DND-41 (cell line): ENCODE measurements around the gene YLPM1.

Source experiments
- EZH2 ChIP-seq: IDR thresholded peaks from 3 replicates; pipeline ENCODE4 v1.6.1; 2012; ENCODE audit warnings: borderline replicate concordance, low read depth, mild to moderate bottlenecking, moderate library complexity, low read length, inconsistent platforms; ENCODE audit not compliant: severe bottlenecking
- TF ChIP-seq, protein P1 (sequence below): IDR thresholded peaks from 2 replicates; pipeline ENCODE4 v1.5.1; 2012; ENCODE audit warnings: borderline replicate concordance, low read length, moderate library complexity, mild to moderate bottlenecking; ENCODE audit not compliant: poor library complexity, severe bottlenecking; ENCODE audit errors: extremely low read depth

DNA sequence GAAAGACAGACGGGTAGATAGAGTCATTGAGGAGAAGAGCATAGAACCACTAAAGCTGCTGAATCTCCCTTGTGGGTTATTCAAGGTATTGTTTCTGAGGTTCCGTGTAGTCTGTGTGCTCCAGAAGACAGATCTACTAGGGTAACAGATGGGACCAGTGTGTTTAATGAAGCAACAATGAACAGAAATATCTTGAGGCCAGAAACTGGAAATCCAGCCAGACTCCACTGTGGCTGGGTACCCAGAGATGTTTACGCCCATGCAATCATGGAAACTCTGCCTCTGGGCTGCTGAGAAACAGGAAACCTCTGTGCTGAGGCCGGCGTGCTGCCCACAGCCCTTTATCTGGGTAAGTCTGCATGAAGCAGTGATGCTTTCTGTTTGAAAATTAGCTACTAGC is 104.6 kb downstream of the YLPM1 start:
- TF ChIP-seq EZH2 = no peak
- TF ChIP-seq, protein P1, sequence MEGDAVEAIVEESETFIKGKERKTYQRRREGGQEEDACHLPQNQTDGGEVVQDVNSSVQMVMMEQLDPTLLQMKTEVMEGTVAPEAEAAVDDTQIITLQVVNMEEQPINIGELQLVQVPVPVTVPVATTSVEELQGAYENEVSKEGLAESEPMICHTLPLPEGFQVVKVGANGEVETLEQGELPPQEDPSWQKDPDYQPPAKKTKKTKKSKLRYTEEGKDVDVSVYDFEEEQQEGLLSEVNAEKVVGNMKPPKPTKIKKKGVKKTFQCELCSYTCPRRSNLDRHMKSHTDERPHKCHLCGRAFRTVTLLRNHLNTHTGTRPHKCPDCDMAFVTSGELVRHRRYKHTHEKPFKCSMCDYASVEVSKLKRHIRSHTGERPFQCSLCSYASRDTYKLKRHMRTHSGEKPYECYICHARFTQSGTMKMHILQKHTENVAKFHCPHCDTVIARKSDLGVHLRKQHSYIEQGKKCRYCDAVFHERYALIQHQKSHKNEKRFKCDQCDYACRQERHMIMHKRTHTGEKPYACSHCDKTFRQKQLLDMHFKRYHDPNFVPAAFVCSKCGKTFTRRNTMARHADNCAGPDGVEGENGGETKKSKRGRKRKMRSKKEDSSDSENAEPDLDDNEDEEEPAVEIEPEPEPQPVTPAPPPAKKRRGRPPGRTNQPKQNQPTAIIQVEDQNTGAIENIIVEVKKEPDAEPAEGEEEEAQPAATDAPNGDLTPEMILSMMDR = no peak
